ENCODE data around the gene MED9.

GRCh38 chr17:17533901-17534441, 57.2 kb downstream of the MED9 start:
- TF ChIP-seq CTCF (IDR thresholded peaks at IDR 0.05; ENCODE audit: low read depth, low read length, poor library complexity, severe bottlenecking) (no peak), EZH2phosphoT487 (IDR thresholded peaks at IDR 0.05; ENCODE audit: borderline replicate concordance, low read length) (no peak)
